Testis (tissue), 3 donors: ENCODE measurements around the gene DAZAP1. TPM values are rescaled to one million over a fixed set of nuclear protein-coding genes. Genes with fewer than 3 reads are reported as not detected.

Experiments used
- DNase-seq: peaks from one replicate; pipeline ENCODE4 v3.0.0-alpha.2; 2019
- H3K27ac ChIP-seq, 2 donors: fragments of 200-600 bp; sonication (generic); one replicate each; pipeline ENCODE4 v1.5.1; 2019
- H3K27me3 ChIP-seq: fragments of 200-600 bp; sonication (generic); one replicate; pipeline ENCODE4 v1.5.1; 2019
- H3K36me3 ChIP-seq: fragments of 200-600 bp; sonication (generic); one replicate; pipeline ENCODE4 v1.5.1; 2017; ENCODE audit warnings: low read depth; ENCODE audit errors: missing control alignments
- H3K4me1 ChIP-seq: fragments of 200-600 bp; sonication (generic); one replicate; pipeline ENCODE4 v1.5.1; 2019
- H3K4me3 ChIP-seq, 2 donors: fragments of 200-600 bp; sonication (generic); one replicate each; pipeline ENCODE4 v1.5.1; 2017 to 2019
- H3K9me3 ChIP-seq: fragments of 200-600 bp; sonication (generic); one replicate; pipeline ENCODE4 v1.5.1; 2017
- CTCF ChIP-seq, 3 experiments: fragments of 450-650 bp in 2 of 3; fragments of 200-600 bp in 1 of 3; sonication (generic) in 1 of 3; IDR thresholded peaks; one replicate each; pipeline ENCODE4 v1.5.1; 2016 to 2019; ENCODE audit warnings: antibody characterized with exemption in 3 of 3, mild to moderate bottlenecking in 2 of 3, moderate library complexity in 1 of 3
- POLR2A ChIP-seq: fragments of 450-650 bp; IDR thresholded peaks from one replicate; pipeline ENCODE4 v1.6.1; 2017; ENCODE audit warnings: antibody characterized with exemption, mild to moderate bottlenecking, moderate library complexity
- WGBS, 2 donors: methylation state at CpG; one replicate each; pipeline ENCODE4 v1.1.5; 2018; 5-methylcytosine and 5-hydroxymethylcytosine counted together
- intact Hi-C: fragments of 100-400 bp; cut with DNase I; formaldehyde crosslinking; loops from one replicate; pipeline ENCODE4 v1.15.1; 2023; ENCODE audit warnings: low total_unique reads
- polyA plus RNA-seq: library from polyadenylated mRNA; stranded (reverse); fragments of 350-450 nt; fragmentation: Illumina TruSeq; extraction: RNeasy Lipid Tissue Mini Kit (QIAGEN cat#74804); gene quantifications from one replicate; pipeline ENCODE4 v1.2.3, GENCODE V29; 2014; ENCODE audit warnings: low read depth, low replicate concordance; ENCODE audit not compliant: insufficient read depth
- total RNA-seq, 2 donors: library from RNA; depleted of rRNA; stranded (reverse); fragments of >200 nt; gene quantifications; one replicate each; pipeline ENCODE4 v1.2.3, GENCODE V29; 2016

The DAZAP1 gene
- total and polyA plus RNA-seq, 3 donors from 2014 or later, result 97.9 to 215 (median 99.6) TPM

GRCh38 chr19:1373042-1373533 is 34.3 kb upstream of the DAZAP1 start:
- no peak for DNase-seq
- H3K27me3 ChIP-seq, result no peaks in the 10 kb centered on the region
- no peak for TF ChIP-seq CTCF (IDR thresholded peaks at IDR 0.05)
- no peak for TF ChIP-seq POLR2A
- no peaks in the 10 kb centered on the region for H3K9me3 ChIP-seq
- intact Hi-C loops, result no loop called here
- no peak overlapping the region for H3K4me3 ChIP-seq
- peak overlapping the region; percentile 73 to 78 for H3K27ac ChIP-seq
- H3K4me1 ChIP-seq, result peaks cover 27% of the 10 kb centered on the region
- 27 to 38% methylated on average over 19 to 20 of the region's 20 CpGs for WGBS, 2 donors
- H3K36me3 ChIP-seq, result no peaks in the 10 kb centered on the region

- no peaks in the 10 kb centered on the region for H3K36me3 ChIP-seq
- DNase-seq, result peak; percentile 95
- peak overlapping the region; percentile 73 to 78 for H3K27ac ChIP-seq
- WGBS, 2 donors, result 26 to 31% methylated on average over 21 to 22 of the region's 22 CpGs
- no peak for TF ChIP-seq CTCF (IDR thresholded peaks at IDR 0.05)
- no peak for TF ChIP-seq POLR2A
- H3K4me3 ChIP-seq, result no peak overlapping the region
- H3K4me1 ChIP-seq, result peaks cover 27% of the 10 kb centered on the region
- intact Hi-C loops, result no loop called here
- no peaks in the 10 kb centered on the region for H3K9me3 ChIP-seq
- no peaks in the 10 kb centered on the region for H3K27me3 ChIP-seq
These were observed 33.7 kb upstream of the DAZAP1 start for GRCh38 chr19:1373534-1374249.

- no peaks in the 10 kb centered on the region for H3K9me3 ChIP-seq
- DNase-seq, result peak; percentile 62
- H3K36me3 ChIP-seq, result no peaks in the 10 kb centered on the region
- H3K27ac ChIP-seq, result peak overlapping the region; percentile 73 to 78
- H3K4me1 ChIP-seq, result peaks cover 27% of the 10 kb centered on the region
- TF ChIP-seq POLR2A (no peak), CTCF (IDR thresholded peaks at IDR 0.05) (no peak)
- no peaks in the 10 kb centered on the region for H3K27me3 ChIP-seq
- WGBS, 2 donors, result 19 to 74% methylated on average over 10 to 12 of the region's 12 CpGs
- no peak overlapping the region for H3K4me3 ChIP-seq
- intact Hi-C loops, result no loop called here
These were observed 33.2 kb upstream of the DAZAP1 start for GRCh38 chr19:1374250-1374577.

- H3K27me3 ChIP-seq, result no peaks in the 10 kb centered on the region
- WGBS, 2 donors, result 52 to 81% methylated on average over 17 of the region's 17 CpGs
- H3K27ac ChIP-seq, result no peak overlapping the region
- no peaks in the 10 kb centered on the region for H3K36me3 ChIP-seq
- H3K4me1 ChIP-seq, result peaks cover 29% of the 10 kb centered on the region
- intact Hi-C loops, result no loop called here
- DNase-seq, result no peak
- no peak overlapping the region for H3K4me3 ChIP-seq
- H3K9me3 ChIP-seq, result no peaks in the 10 kb centered on the region
- TF ChIP-seq CTCF (IDR thresholded peaks at IDR 0.05), result no peak
- TF ChIP-seq POLR2A, result no peak
These were observed 31.0 kb upstream of the DAZAP1 start for GRCh38 chr19:1376415-1376805.
